HFFc6 (cell line): ENCODE data around the gene HSPB9. TPM values are rescaled to one million over a fixed set of nuclear protein-coding genes. Genes with fewer than 3 reads are reported as not detected.
"Not testable (repeated sequence)": the region's sequence is repeated elsewhere in the genome, so short reads cannot be mapped to it uniquely, and the experiment has no call there.

Experiments
- DNase-seq: peaks from one replicate; pipeline ENCODE4 v3.0.0-alpha.2; 2018
- H3K27ac Mint-ChIP-seq: 2 replicates; pipeline ENCODE4 v1.8.0; 2020; ENCODE audit warnings: mild to moderate bottlenecking, mixed read lengths
- H3K27me3 Mint-ChIP-seq: 2 replicates; pipeline ENCODE4 v1.8.0; 2021; ENCODE audit warnings: mild to moderate bottlenecking, moderate library complexity, mixed read lengths; ENCODE audit not compliant: insufficient read depth
- H3K36me3 Mint-ChIP-seq: 2 replicates; pipeline ENCODE4 v1.8.0; 2021; ENCODE audit warnings: low read depth, mixed read lengths
- H3K4me1 Mint-ChIP-seq: 2 replicates; pipeline ENCODE4 v1.8.0; 2020; ENCODE audit warnings: low read depth, mixed read lengths
- H3K4me3 Mint-ChIP-seq: 2 replicates; pipeline ENCODE4 v1.8.0; 2020; ENCODE audit warnings: mild to moderate bottlenecking, moderate library complexity, mixed read lengths
- H3K9me3 Mint-ChIP-seq: 2 replicates; pipeline ENCODE4 v1.8.0; 2020; ENCODE audit warnings: mild to moderate bottlenecking, mixed read lengths
- total RNA-seq, 6 experiments: library from RNA; stranded (reverse); fragmentation: NEBNext Ultra II Directional; extraction: Animal tissue kit (Norgen Biotek cat#: 25700); gene quantifications; 2 replicates in 1 of 6; 3 replicates in 5 of 6; pipeline ENCODE4 v1.2.3, GENCODE V29; 2021
- TF ChIP-seq, protein P1 (sequence below): fragments of 200-600 bp; sonication (generic); IDR thresholded peaks from 2 replicates; pipeline ENCODE4 v1.5.0; 2021; ENCODE audit warnings: antibody characterized with exemption, mild to moderate bottlenecking

HSPB9 gene
- total RNA-seq, 6 experiments from 2014 or later: not detected

GRCh38 chr17:42133461-42134041, 10.9 kb downstream of the HSPB9 start:
- TF ChIP-seq, protein P1, sequence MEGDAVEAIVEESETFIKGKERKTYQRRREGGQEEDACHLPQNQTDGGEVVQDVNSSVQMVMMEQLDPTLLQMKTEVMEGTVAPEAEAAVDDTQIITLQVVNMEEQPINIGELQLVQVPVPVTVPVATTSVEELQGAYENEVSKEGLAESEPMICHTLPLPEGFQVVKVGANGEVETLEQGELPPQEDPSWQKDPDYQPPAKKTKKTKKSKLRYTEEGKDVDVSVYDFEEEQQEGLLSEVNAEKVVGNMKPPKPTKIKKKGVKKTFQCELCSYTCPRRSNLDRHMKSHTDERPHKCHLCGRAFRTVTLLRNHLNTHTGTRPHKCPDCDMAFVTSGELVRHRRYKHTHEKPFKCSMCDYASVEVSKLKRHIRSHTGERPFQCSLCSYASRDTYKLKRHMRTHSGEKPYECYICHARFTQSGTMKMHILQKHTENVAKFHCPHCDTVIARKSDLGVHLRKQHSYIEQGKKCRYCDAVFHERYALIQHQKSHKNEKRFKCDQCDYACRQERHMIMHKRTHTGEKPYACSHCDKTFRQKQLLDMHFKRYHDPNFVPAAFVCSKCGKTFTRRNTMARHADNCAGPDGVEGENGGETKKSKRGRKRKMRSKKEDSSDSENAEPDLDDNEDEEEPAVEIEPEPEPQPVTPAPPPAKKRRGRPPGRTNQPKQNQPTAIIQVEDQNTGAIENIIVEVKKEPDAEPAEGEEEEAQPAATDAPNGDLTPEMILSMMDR: no peak
- H3K36me3 Mint-ChIP-seq: peaks cover 31% of the 10 kb centered on the region
- peak overlapping the region; percentile 83; the same call in 1 of the 2 replicates for H3K4me3 Mint-ChIP-seq
- H3K27me3 Mint-ChIP-seq: peaks cover 6% of the 10 kb centered on the region
- H3K27ac Mint-ChIP-seq: peak overlapping the region; percentile 94
- no peaks in the 10 kb centered on the region for H3K9me3 Mint-ChIP-seq
- peaks cover 60% of the 10 kb centered on the region for H3K4me1 Mint-ChIP-seq
- no peak for DNase-seq

- Mint-ChIP-seq H3K27me3 (peaks cover 6% of the 10 kb centered on the region), H3K27ac (peak overlapping the region; percentile 89), H3K4me3 (peak overlapping the region; percentile 62; the same call in 1 of the 2 replicates), H3K36me3 (peaks cover 28% of the 10 kb centered on the region), H3K4me1 (peaks cover 60% of the 10 kb centered on the region), H3K9me3 (no peaks in the 10 kb centered on the region)
- DNase-seq: no peak
- TF ChIP-seq, protein P1: no peak
Measured at GRCh38 chr17:42135151-42135550, 12.5 kb downstream of the HSPB9 start.

DNA sequence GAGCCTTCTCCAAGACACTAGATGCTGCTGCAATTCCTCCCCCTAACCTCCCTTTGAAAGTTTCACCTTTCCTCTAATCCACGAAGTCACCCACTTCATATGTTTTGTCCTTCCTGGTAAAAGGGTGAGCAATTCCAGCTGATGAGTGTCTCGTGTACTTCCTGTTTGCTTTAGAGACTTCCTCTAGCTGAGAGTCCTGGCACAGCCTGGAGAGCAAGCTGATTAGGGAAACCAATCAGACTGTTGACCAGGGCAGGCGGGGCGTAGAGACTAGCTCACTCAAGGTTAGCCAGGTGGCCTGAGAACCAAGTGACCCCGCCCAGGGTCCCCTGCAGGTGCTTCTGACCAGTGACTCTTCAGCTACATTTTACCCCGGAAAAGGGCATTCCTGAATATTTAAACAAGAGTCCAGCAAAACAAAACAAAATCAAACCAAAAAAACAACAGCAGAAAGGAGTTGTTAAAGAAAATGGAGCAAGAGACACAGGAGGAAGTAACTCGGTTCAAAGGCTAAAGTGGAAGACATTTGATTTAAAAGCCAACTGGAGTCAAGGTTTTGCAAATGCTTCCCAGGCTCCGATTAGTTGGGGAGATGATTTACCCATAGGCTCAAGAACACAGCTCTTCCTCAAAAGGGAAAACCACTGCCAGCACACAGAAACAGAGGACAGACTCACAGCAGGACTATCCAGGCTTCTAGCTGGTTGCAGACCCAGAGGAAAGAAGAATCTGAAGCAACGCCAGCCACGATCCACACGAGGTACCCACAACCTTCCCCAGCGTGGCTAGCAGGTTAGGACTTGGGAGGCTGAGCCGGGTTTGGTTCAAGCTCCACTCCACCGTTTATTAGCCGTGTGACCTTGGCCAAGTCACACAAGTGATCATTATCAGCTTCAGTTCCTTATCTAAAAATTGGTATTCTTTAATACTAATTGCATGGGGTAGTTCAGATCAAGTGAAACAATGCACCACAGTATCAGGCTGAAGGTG, 13.4 kb downstream of the HSPB9 start:
- H3K27ac Mint-ChIP-seq: peak overlapping the region; percentile 89
- peak overlapping the region; percentile 62 for H3K4me3 Mint-ChIP-seq
- H3K9me3 Mint-ChIP-seq: no peaks in the 10 kb centered on the region
- DNase-seq: peak; percentile 57
- TF ChIP-seq, protein P1: no peak
- peaks cover 23% of the 10 kb centered on the region for H3K36me3 Mint-ChIP-seq
- H3K27me3 Mint-ChIP-seq: peaks cover 3% of the 10 kb centered on the region
- H3K4me1 Mint-ChIP-seq: peaks cover 55% of the 10 kb centered on the region

GRCh38 chr17:42136654-42137051, 14.0 kb downstream of the HSPB9 start:
- no peak overlapping the region for H3K4me3 Mint-ChIP-seq
- peaks cover 3% of the 10 kb centered on the region for H3K27me3 Mint-ChIP-seq
- H3K36me3 Mint-ChIP-seq: peaks cover 18% of the 10 kb centered on the region
- no peaks in the 10 kb centered on the region for H3K9me3 Mint-ChIP-seq
- no peak for DNase-seq
- 0 out of 2 replicates have a peak overlapping the region, but pooled peaks have one; percentile 89 for H3K27ac Mint-ChIP-seq
- TF ChIP-seq, protein P1: no peak
- H3K4me1 Mint-ChIP-seq: peaks cover 55% of the 10 kb centered on the region

- H3K4me1 Mint-ChIP-seq: peaks cover 54% of the 10 kb centered on the region
- DNase-seq: no peak
- TF ChIP-seq, protein P1: no peak
- H3K4me3 Mint-ChIP-seq: no peak overlapping the region
- H3K9me3 Mint-ChIP-seq: no peaks in the 10 kb centered on the region
- H3K27ac Mint-ChIP-seq: no peak overlapping the region
- H3K36me3 Mint-ChIP-seq: peaks cover 10% of the 10 kb centered on the region
- peaks cover 3% of the 10 kb centered on the region for H3K27me3 Mint-ChIP-seq
Measured at GRCh38 chr17:42138749-42139492, 16.3 kb downstream of the HSPB9 start.

GRCh38 chr17:42140690-42141089, 18.1 kb downstream of the HSPB9 start:
- H3K27ac Mint-ChIP-seq: peak overlapping the region; percentile 90; the same call in 1 of the 2 replicates
- H3K27me3 Mint-ChIP-seq, H3K4me3 Mint-ChIP-seq, H3K36me3 Mint-ChIP-seq, H3K9me3 Mint-ChIP-seq, DNase-seq: not testable (repeated sequence)
- H3K4me1 Mint-ChIP-seq: peaks cover 42% of the 10 kb centered on the region
